ENCODE measurements around the gene SLC4A4. TPM values are rescaled to one million over a fixed set of nuclear protein-coding genes. Genes with fewer than 3 reads are reported as not detected.
A peak's percentile ranks its signal among the peaks of the same experiment; 100 is the strongest.

Gene SLC4A4
- total and polyA plus RNA-seq, 5 donors from 2014 or later: not detected

DNA sequence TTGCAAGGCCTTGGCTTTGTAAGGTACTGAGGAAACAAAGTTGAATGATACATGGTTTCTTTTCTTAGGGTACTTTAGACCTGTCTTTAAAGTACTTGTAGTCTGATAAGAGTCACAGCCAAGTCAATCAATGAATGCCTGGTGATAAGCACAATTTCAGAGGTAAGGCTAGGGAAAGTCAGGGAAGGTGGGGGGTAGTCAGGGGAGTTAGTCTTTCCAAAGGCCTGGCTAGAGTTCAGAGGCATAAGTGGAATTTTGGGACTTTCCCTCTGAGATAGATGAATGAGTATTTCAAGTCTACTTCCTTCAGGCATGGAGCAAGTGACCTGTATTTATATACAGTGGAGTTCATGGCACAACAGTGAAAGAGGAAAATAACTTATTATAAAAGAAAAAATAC lies 78.3 kb downstream of the SLC4A4 start:
- H3K27ac ChIP-seq (ENCODE audit: insufficient read depth, low read length, poor library complexity, severe bottlenecking): no peak overlapping the region
- no peaks in the 10 kb centered on the region for H3K4me1 ChIP-seq (ENCODE audit: control insufficient read depth, insufficient read depth, low read length, poor library complexity, severe bottlenecking)
- ATAC-seq (ENCODE audit: low read depth in 2 of 2) (no peak), DNase-seq (no peak)
- Mint-ChIP-seq H3K27me3 (peaks cover 4% of the 10 kb centered on the region), H3K9me3 (peaks cover 0 to 2% (median 0%) of the 10 kb centered on the region in 7 donors), H3K4me1 (no peaks in the 10 kb centered on the region), H3K27ac (no peak overlapping the region), H3K36me3 (no peaks in the 10 kb centered on the region), H3K4me3 (no peak overlapping the region)
- no peaks in the 10 kb centered on the region for H3K9me3 ChIP-seq (ENCODE audit: control insufficient read depth in 2 of 2, low read length in 2 of 2)
- no peak overlapping the region for H3K4me3 ChIP-seq (ENCODE audit: low read depth, low read length)
- no peaks in the 10 kb centered on the region for H3K27me3 ChIP-seq (ENCODE audit: control insufficient read depth, insufficient read depth, low read length)
- H3K36me3 ChIP-seq (ENCODE audit: control insufficient read depth, insufficient read depth, low read length): no peaks in the 10 kb centered on the region

- no peaks in the 10 kb centered on the region for H3K4me1 Mint-ChIP-seq
Measured at GRCh38 chr4:71426381-71427042, 87.7 kb downstream of the SLC4A4 start.

DNA sequence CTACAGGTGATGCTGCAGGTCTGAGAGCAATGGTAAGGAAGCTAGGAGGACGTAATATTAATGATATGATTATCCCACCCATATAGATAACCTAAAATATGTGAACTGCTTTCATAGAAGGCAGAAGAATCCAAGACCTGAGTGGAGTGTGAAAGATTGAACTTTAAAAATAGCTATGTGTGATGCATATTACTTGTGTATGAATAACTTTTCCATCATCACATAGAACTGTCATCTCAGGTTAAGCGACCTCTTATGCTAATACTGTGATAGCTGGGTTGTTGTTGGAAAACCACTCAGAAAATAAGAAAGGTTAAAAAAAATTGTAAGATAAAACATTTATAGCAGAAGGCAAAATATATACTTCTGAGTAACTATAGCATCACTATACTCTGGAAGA lies 90.3 kb downstream of the SLC4A4 start:
- Histone ChIP-seq H3K27me3 (ENCODE audit: control insufficient read depth, insufficient read depth, low read length) (peaks cover 2% of the 10 kb centered on the region), H3K4me1 (ENCODE audit: control insufficient read depth, insufficient read depth, low read length, poor library complexity, severe bottlenecking) (no peaks in the 10 kb centered on the region), H3K9me3 (ENCODE audit: control insufficient read depth in 2 of 2, low read length in 2 of 2) (no peaks in the 10 kb centered on the region), H3K36me3 (ENCODE audit: control insufficient read depth, insufficient read depth, low read length) (no peaks in the 10 kb centered on the region), H3K27ac (ENCODE audit: insufficient read depth, low read length, poor library complexity, severe bottlenecking) (no peak overlapping the region), H3K4me3 (ENCODE audit: low read depth, low read length) (no peak overlapping the region)
- ATAC-seq (ENCODE audit: low read depth in 2 of 2): no peak
- H3K9me3 Mint-ChIP-seq: peaks cover 0 to 4% (median 2%) of the 10 kb centered on the region in 7 donors
- no peak overlapping the region for H3K4me3 Mint-ChIP-seq
- H3K27me3 Mint-ChIP-seq: peaks cover 6% of the 10 kb centered on the region
- no peak overlapping the region for H3K27ac Mint-ChIP-seq
- no peaks in the 10 kb centered on the region for H3K36me3 Mint-ChIP-seq
- DNase-seq: no peak
- H3K4me1 Mint-ChIP-seq: no peaks in the 10 kb centered on the region

More at GRCh38 chr4:71426381-71427042, 87.7 kb downstream of the SLC4A4 start:
- ATAC-seq (ENCODE audit: low read depth in 2 of 2) (peak in 1 of 2 donors; percentile 31), DNase-seq (no peak)
- Mint-ChIP-seq H3K4me3 (no peak overlapping the region), H3K36me3 (no peaks in the 10 kb centered on the region), H3K27ac (no peak overlapping the region), H3K27me3 (peaks cover 6% of the 10 kb centered on the region), H3K9me3 (peaks cover 0 to 3% (median 0%) of the 10 kb centered on the region in 7 donors)
- Histone ChIP-seq H3K4me3 (ENCODE audit: low read depth, low read length) (no peak overlapping the region), H3K27ac (ENCODE audit: insufficient read depth, low read length, poor library complexity, severe bottlenecking) (no peak overlapping the region), H3K36me3 (ENCODE audit: control insufficient read depth, insufficient read depth, low read length) (no peaks in the 10 kb centered on the region), H3K9me3 (ENCODE audit: control insufficient read depth in 2 of 2, low read length in 2 of 2) (no peaks in the 10 kb centered on the region), H3K27me3 (ENCODE audit: control insufficient read depth, insufficient read depth, low read length) (no peaks in the 10 kb centered on the region), H3K4me1 (ENCODE audit: control insufficient read depth, insufficient read depth, low read length, poor library complexity, severe bottlenecking) (no peaks in the 10 kb centered on the region)

DNA sequence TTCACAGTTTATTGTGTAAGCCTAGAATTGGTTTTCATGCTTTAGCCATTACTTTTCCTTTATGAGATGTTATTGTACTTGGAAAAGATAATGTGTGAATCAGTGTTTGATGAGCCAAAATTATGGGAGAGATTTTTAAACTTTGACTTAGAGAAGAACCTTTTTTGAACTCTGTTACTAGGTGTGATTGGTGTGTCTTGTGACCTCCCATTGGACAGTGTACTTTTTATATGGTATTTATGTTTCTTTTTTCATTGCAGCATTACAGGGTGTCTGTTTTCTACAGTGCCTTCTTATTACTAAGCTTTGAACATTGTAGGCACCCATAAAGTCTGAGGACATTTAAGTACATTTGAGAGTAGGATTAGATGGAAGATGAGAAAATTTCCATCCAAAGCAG lies 91.1 kb downstream of the SLC4A4 start:
- Histone ChIP-seq H3K27ac (ENCODE audit: insufficient read depth, low read length, poor library complexity, severe bottlenecking) (no peak overlapping the region), H3K4me3 (ENCODE audit: low read depth, low read length) (no peak overlapping the region), H3K27me3 (ENCODE audit: control insufficient read depth, insufficient read depth, low read length) (peaks cover 2% of the 10 kb centered on the region), H3K9me3 (ENCODE audit: control insufficient read depth in 2 of 2, low read length in 2 of 2) (no peaks in the 10 kb centered on the region), H3K36me3 (ENCODE audit: control insufficient read depth, insufficient read depth, low read length) (no peaks in the 10 kb centered on the region), H3K4me1 (ENCODE audit: control insufficient read depth, insufficient read depth, low read length, poor library complexity, severe bottlenecking) (no peaks in the 10 kb centered on the region)
- Mint-ChIP-seq H3K4me3 (no peak overlapping the region), H3K4me1 (no peaks in the 10 kb centered on the region), H3K9me3 (peaks cover 0 to 5% (median 2%) of the 10 kb centered on the region in 7 donors), H3K27me3 (peaks cover 6% of the 10 kb centered on the region), H3K27ac (no peak overlapping the region), H3K36me3 (no peaks in the 10 kb centered on the region)
- DNase-seq (no peak), ATAC-seq (ENCODE audit: low read depth in 2 of 2) (no peak)

GRCh38 chr4:71430609-71431008 lies 91.8 kb downstream of the SLC4A4 start:
- H3K4me3 Mint-ChIP-seq: no peak overlapping the region
- H3K4me1 ChIP-seq (ENCODE audit: control insufficient read depth, insufficient read depth, low read length, poor library complexity, severe bottlenecking): no peaks in the 10 kb centered on the region
- no peaks in the 10 kb centered on the region for H3K9me3 ChIP-seq (ENCODE audit: control insufficient read depth in 2 of 2, low read length in 2 of 2)
- H3K36me3 ChIP-seq (ENCODE audit: control insufficient read depth, insufficient read depth, low read length): no peaks in the 10 kb centered on the region
- no peaks in the 10 kb centered on the region for H3K4me1 Mint-ChIP-seq
- H3K27ac Mint-ChIP-seq: no peak overlapping the region
- H3K9me3 Mint-ChIP-seq: peaks cover 0 to 8% (median 1%) of the 10 kb centered on the region in 7 donors
- peaks cover 2% of the 10 kb centered on the region for H3K27me3 ChIP-seq (ENCODE audit: control insufficient read depth, insufficient read depth, low read length)
- H3K27me3 Mint-ChIP-seq: peaks cover 6% of the 10 kb centered on the region
- DNase-seq (no peak), ATAC-seq (ENCODE audit: low read depth in 2 of 2) (no peak)
- H3K4me3 ChIP-seq (ENCODE audit: low read depth, low read length): no peak overlapping the region
- no peak overlapping the region for H3K27ac ChIP-seq (ENCODE audit: insufficient read depth, low read length, poor library complexity, severe bottlenecking)
- no peaks in the 10 kb centered on the region for H3K36me3 Mint-ChIP-seq

DNA sequence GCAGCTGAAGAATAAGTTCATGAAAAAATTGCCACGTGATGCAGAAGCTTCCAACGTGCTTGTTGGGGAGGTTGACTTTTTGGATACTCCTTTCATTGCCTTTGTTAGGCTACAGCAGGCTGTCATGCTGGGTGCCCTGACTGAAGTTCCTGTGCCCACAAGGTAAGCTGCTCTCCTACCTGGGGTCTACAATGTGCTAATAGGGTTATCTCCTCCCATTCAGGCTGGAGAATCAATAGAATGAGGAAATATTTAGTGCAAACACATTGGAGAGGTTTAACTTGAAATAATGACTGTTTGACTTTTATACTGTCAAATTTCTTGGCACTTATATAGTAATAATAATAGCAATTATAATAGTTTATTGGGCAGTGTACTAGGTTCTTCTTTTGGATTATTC lies 101.8 kb downstream of the SLC4A4 start:
- no peaks in the 10 kb centered on the region for H3K27me3 ChIP-seq (ENCODE audit: control insufficient read depth, insufficient read depth, low read length)
- Mint-ChIP-seq H3K27ac (no peak overlapping the region), H3K9me3 (peaks cover 0 to 3% (median 2%) of the 10 kb centered on the region in 7 donors), H3K27me3 (peaks cover 5% of the 10 kb centered on the region), H3K36me3 (no peaks in the 10 kb centered on the region), H3K4me3 (no peak overlapping the region), H3K4me1 (no peaks in the 10 kb centered on the region)
- ATAC-seq (ENCODE audit: low read depth in 2 of 2) (no peak), DNase-seq (no peak)
- no peak overlapping the region for H3K27ac ChIP-seq (ENCODE audit: insufficient read depth, low read length, poor library complexity, severe bottlenecking)
- no peaks in the 10 kb centered on the region for H3K9me3 ChIP-seq (ENCODE audit: control insufficient read depth in 2 of 2, low read length in 2 of 2)
- no peaks in the 10 kb centered on the region for H3K36me3 ChIP-seq (ENCODE audit: control insufficient read depth, insufficient read depth, low read length)
- H3K4me1 ChIP-seq (ENCODE audit: control insufficient read depth, insufficient read depth, low read length, poor library complexity, severe bottlenecking): no peaks in the 10 kb centered on the region
- H3K4me3 ChIP-seq (ENCODE audit: low read depth, low read length): no peak overlapping the region

- no peak for ATAC-seq (ENCODE audit: low read depth in 2 of 2)
- H3K27me3 ChIP-seq (ENCODE audit: control insufficient read depth, insufficient read depth, low read length): no peaks in the 10 kb centered on the region
- DNase-seq: no peak
- H3K27me3 Mint-ChIP-seq: peaks cover 5% of the 10 kb centered on the region
- H3K4me3 Mint-ChIP-seq: no peak overlapping the region
- no peaks in the 10 kb centered on the region for H3K36me3 Mint-ChIP-seq
- no peaks in the 10 kb centered on the region for H3K9me3 ChIP-seq (ENCODE audit: control insufficient read depth in 2 of 2, low read length in 2 of 2)
- no peaks in the 10 kb centered on the region for H3K4me1 ChIP-seq (ENCODE audit: control insufficient read depth, insufficient read depth, low read length, poor library complexity, severe bottlenecking)
- H3K27ac Mint-ChIP-seq: no peak overlapping the region
- no peak overlapping the region for H3K27ac ChIP-seq (ENCODE audit: insufficient read depth, low read length, poor library complexity, severe bottlenecking)
- H3K36me3 ChIP-seq (ENCODE audit: control insufficient read depth, insufficient read depth, low read length): no peaks in the 10 kb centered on the region
- H3K4me3 ChIP-seq (ENCODE audit: low read depth, low read length): no peak overlapping the region
- no peaks in the 10 kb centered on the region for H3K4me1 Mint-ChIP-seq
- H3K9me3 Mint-ChIP-seq: peaks cover 0 to 2% (median 0%) of the 10 kb centered on the region in 7 donors
Measured at GRCh38 chr4:71441186-71442169, 102.7 kb downstream of the SLC4A4 start.
